OCI-LY1 (cell line): ENCODE measurements around the gene MUC20.

ENCODE experiments used
- H2AFZ ChIP-seq: fragments of 200-600 bp; sonication (generic), shearing (Covaris generic); 2 replicates; pipeline ENCODE4 v1.6.0; 2014; ENCODE audit warnings: antibody characterized with exemption, mild to moderate bottlenecking, low read length
- H3F3A ChIP-seq: fragments of 200-600 bp; sonication (generic), shearing (Covaris generic); 2 replicates; pipeline ENCODE4 v1.6.0; 2014; ENCODE audit warnings: mild to moderate bottlenecking, antibody characterized with exemption, low read length, moderate library complexity; ENCODE audit not compliant: insufficient read depth
- H3K27ac ChIP-seq: fragments of 200-600 bp; sonication (generic); 2 replicates; pipeline ENCODE4 v1.5.1; 2014; ENCODE audit warnings: low read length, mixed run types, mild to moderate bottlenecking, low read depth; ENCODE audit not compliant: poor library complexity, severe bottlenecking
- H3K27me3 ChIP-seq: fragments of 200-600 bp; sonication (generic); 2 replicates; pipeline ENCODE4 v1.6.0; 2014; ENCODE audit warnings: antibody characterized with exemption, mild to moderate bottlenecking, low read length, moderate library complexity; ENCODE audit not compliant: insufficient read depth
- H3K36me3 ChIP-seq: fragments of 200-600 bp; sonication (generic); 2 replicates; pipeline ENCODE4 v1.6.1; 2014; ENCODE audit warnings: mild to moderate bottlenecking, antibody characterized with exemption, low read length, moderate library complexity, mixed read lengths; ENCODE audit not compliant: insufficient read depth
- H3K4me1 ChIP-seq: fragments of 200-600 bp; sonication (generic); 2 replicates; pipeline ENCODE4 v1.5.1; 2014; ENCODE audit warnings: mild to moderate bottlenecking, low read length, moderate library complexity; ENCODE audit not compliant: insufficient read depth, severe bottlenecking
- H3K4me2 ChIP-seq: fragments of 200-600 bp; sonication (generic), shearing (Covaris generic); 2 replicates; pipeline ENCODE4 v1.6.1; 2014; ENCODE audit warnings: low read length
- H3K4me3 ChIP-seq: fragments of 200-600 bp; sonication (generic); 2 replicates; pipeline ENCODE4 v1.5.1; 2014; ENCODE audit warnings: low read length, low read depth, mild to moderate bottlenecking, mixed read lengths; ENCODE audit not compliant: poor library complexity, severe bottlenecking
- H3K79me2 ChIP-seq: fragments of 200-600 bp; shearing (Covaris generic); 2 replicates; pipeline ENCODE4 v1.6.1; 2016; ENCODE audit warnings: mixed run types, low read length, mixed read lengths; ENCODE audit not compliant: insufficient read depth
- H3K9ac ChIP-seq: fragments of 200-600 bp; sonication (generic), shearing (Covaris generic); 2 replicates; pipeline ENCODE4 v1.6.1; 2014; ENCODE audit warnings: mild to moderate bottlenecking, low read length, mixed read lengths
- H3K9me2 ChIP-seq: fragments of 200-600 bp; sonication (generic), shearing (Covaris generic); 2 replicates; pipeline ENCODE4 v1.6.1; 2014; ENCODE audit warnings: low read depth, mild to moderate bottlenecking, low read length, mixed read lengths
- H3K9me3 ChIP-seq: fragments of 200-600 bp; shearing (Covaris generic); 2 replicates; pipeline ENCODE4 v1.6.1; 2014; ENCODE audit warnings: low read length, mixed read lengths
- H4K20me1 ChIP-seq: fragments of 200-600 bp; sonication (generic), shearing (Covaris generic); 2 replicates; pipeline ENCODE4 v1.6.0; 2016; ENCODE audit warnings: mild to moderate bottlenecking, low read length; ENCODE audit not compliant: insufficient read depth
- CTCF ChIP-seq: fragments of 200-600 bp; sonication (generic), shearing (Covaris generic); IDR thresholded peaks from 2 replicates; pipeline ENCODE4 v1.5.1; 2017; ENCODE audit warnings: mild to moderate bottlenecking, antibody characterized with exemption, low read length, moderate library complexity, mixed read lengths
- EZH2 ChIP-seq: fragments of 200-600 bp; sonication (generic), shearing (Covaris generic); IDR thresholded peaks from 2 replicates; pipeline ENCODE4 v1.8.0; 2017; ENCODE audit warnings: borderline replicate concordance, mixed run types, mild to moderate bottlenecking, antibody characterized with exemption, low read length, moderate library complexity, mixed read lengths

The MUC20 gene

DNA sequence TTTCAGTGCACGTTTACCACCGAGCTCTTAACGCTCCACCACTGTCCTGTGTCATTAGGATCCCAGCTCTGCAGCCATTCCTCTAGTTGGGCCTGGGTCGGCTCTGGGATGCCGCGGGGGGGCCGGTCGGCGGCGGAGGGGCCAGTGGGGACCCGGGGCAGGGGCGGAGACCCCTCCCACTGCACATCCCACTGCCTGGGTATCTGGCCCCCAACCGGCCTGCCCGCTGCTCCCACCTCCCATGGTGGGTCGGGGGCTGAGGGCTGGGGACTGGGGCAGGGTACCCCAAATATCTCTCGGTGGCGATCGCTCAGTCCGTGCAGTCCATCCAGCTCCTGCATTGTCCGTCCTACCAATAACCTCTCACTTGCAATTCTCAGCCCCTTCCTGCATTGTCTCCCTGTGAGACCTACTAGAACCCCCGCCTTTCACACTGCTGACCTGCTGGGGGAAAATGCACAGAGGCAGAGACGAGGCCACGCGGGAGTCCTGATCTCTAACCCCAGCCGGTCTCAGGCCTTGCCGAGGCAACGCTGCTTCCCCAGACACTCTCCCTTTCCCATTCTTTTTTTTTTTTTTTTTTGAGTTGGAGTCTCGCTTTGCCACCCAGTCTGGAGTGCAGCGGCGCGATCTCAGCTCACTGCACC, 24.0 kb upstream of the MUC20 start:
- H3K4me1 ChIP-seq: no peaks in the 10 kb centered on the region
- no peak overlapping the region for H3K27ac ChIP-seq
- H3F3A ChIP-seq: no peaks in the 10 kb centered on the region
- no peaks in the 10 kb centered on the region for H3K27me3 ChIP-seq
- no peak overlapping the region for H3K4me3 ChIP-seq
- H3K79me2 ChIP-seq: no peaks in the 10 kb centered on the region
- no peaks in the 10 kb centered on the region for H3K36me3 ChIP-seq
- no peak for TF ChIP-seq EZH2
- H3K9me2 ChIP-seq: no peaks in the 10 kb centered on the region
- no peaks in the 10 kb centered on the region for H3K9me3 ChIP-seq
- H2AFZ ChIP-seq: no peak overlapping the region
- H3K9ac ChIP-seq: no peak overlapping the region
- no peak overlapping the region for H3K4me2 ChIP-seq
- H4K20me1 ChIP-seq: no peaks in the 10 kb centered on the region

- no peaks in the 10 kb centered on the region for H3K4me1 ChIP-seq
- H3K4me3 ChIP-seq: no peak overlapping the region
- H3K9me2 ChIP-seq: no peaks in the 10 kb centered on the region
- no peaks in the 10 kb centered on the region for H3K9me3 ChIP-seq
- H3K27ac ChIP-seq: no peak overlapping the region
- no peaks in the 10 kb centered on the region for H4K20me1 ChIP-seq
- TF ChIP-seq EZH2: no peak
- no peak for TF ChIP-seq CTCF
- H3F3A ChIP-seq: no peaks in the 10 kb centered on the region
- no peaks in the 10 kb centered on the region for H3K27me3 ChIP-seq
- H3K4me2 ChIP-seq: no peak overlapping the region
- H3K36me3 ChIP-seq: no peaks in the 10 kb centered on the region
- H3K9ac ChIP-seq: no peak overlapping the region
- no peak overlapping the region for H2AFZ ChIP-seq
- H3K79me2 ChIP-seq: no peaks in the 10 kb centered on the region
Observed at GRCh38 chr3:195697582-195698324, 23.0 kb upstream of the MUC20 start.

- no peaks in the 10 kb centered on the region for H3K4me1 ChIP-seq
- no peak overlapping the region for H3K9ac ChIP-seq
- no peak overlapping the region for H3K4me2 ChIP-seq
- TF ChIP-seq EZH2: no peak
- TF ChIP-seq CTCF: no peak
- H3K79me2 ChIP-seq: no peaks in the 10 kb centered on the region
- H3K27ac ChIP-seq: no peak overlapping the region
- H2AFZ ChIP-seq: no peak overlapping the region
- no peaks in the 10 kb centered on the region for H3K9me2 ChIP-seq
- H4K20me1 ChIP-seq: no peaks in the 10 kb centered on the region
- no peaks in the 10 kb centered on the region for H3K27me3 ChIP-seq
- H3K36me3 ChIP-seq: no peaks in the 10 kb centered on the region
- no peak overlapping the region for H3K4me3 ChIP-seq
- H3F3A ChIP-seq: no peaks in the 10 kb centered on the region
- no peaks in the 10 kb centered on the region for H3K9me3 ChIP-seq
Observed at GRCh38 chr3:195698325-195698646, 22.5 kb upstream of the MUC20 start.
